WTC11 (cell line): ENCODE results near the gene OR1K1. TPM values are rescaled to one million over a fixed set of nuclear protein-coding genes. Genes with fewer than 3 reads are reported as not detected.

ENCODE experiments used
- ATAC-seq: fragments of 200-7000 bp; cut with Tn5 transposase; 2 replicates; pipeline ENCODE4 v1.10.0; 2021; ENCODE audit warnings: mild to moderate bottlenecking, moderate library complexity
- CTCF ChIA-PET: fragments of 300-600 bp; sonication (Branson Sonifier 250); formaldehyde crosslinking; loops from one replicate; lab custom pipeline; 2021; ENCODE audit warnings: antibody characterized with exemption; lab: Charles Lee
- POLR2A ChIA-PET: fragments of 350-600 bp; sonication (Branson Sonifier 250); formaldehyde crosslinking; loops from one replicate; lab custom pipeline; 2021; ENCODE audit warnings: antibody characterized with exemption; lab: Charles Lee
- DNase-seq: peaks from one replicate; pipeline ENCODE4 v3.0.0; 2021; ENCODE audit warnings: low spot score
- H3K27ac Mint-ChIP-seq: 2 replicates; pipeline ENCODE4 v1.8.0; 2021; ENCODE audit warnings: mixed read lengths
- H3K27me3 Mint-ChIP-seq: 2 replicates; pipeline ENCODE4 v1.8.0; 2021; ENCODE audit warnings: low read depth, mild to moderate bottlenecking, moderate library complexity, mixed read lengths
- H3K36me3 Mint-ChIP-seq: 2 replicates; pipeline ENCODE4 v1.8.0; 2021; ENCODE audit warnings: mixed read lengths
- H3K4me1 Mint-ChIP-seq: 2 replicates; pipeline ENCODE4 v1.8.0; 2022; ENCODE audit warnings: mixed read lengths
- H3K4me3 Mint-ChIP-seq: 2 replicates; pipeline ENCODE4 v1.8.0; 2021; ENCODE audit warnings: mild to moderate bottlenecking, moderate library complexity, mixed read lengths
- H3K9me3 Mint-ChIP-seq: 2 replicates; pipeline ENCODE4 v1.8.0; 2021; ENCODE audit warnings: mixed read lengths
- CDX4 ChIP-seq: fragments of 250-450 bp; sonication (Bioruptor Pico); IDR thresholded peaks from 2 replicates; pipeline ENCODE4 v1.9.0; 2021; ENCODE audit warnings: moderate library complexity, mild to moderate bottlenecking, inconsistent platforms, borderline replicate concordance
- CTCF ChIP-seq: fragments of 200-600 bp; IDR thresholded peaks from 2 replicates; pipeline ENCODE4 v1.8.0; 2022; ENCODE audit warnings: antibody characterized with exemption
- EMX1 ChIP-seq: fragments of 250-450 bp; sonication (Bioruptor Pico); IDR thresholded peaks from 2 replicates; pipeline ENCODE4 v1.8.0; 2021; ENCODE audit warnings: mild to moderate bottlenecking
- ERG ChIP-seq: fragments of 250-450 bp; sonication (Bioruptor Pico); IDR thresholded peaks from 2 replicates; pipeline ENCODE4 v1.8.0; 2021; ENCODE audit warnings: mild to moderate bottlenecking
- FOXK1 ChIP-seq: sonication (generic); formaldehyde crosslinking; IDR thresholded peaks from 2 replicates; pipeline ENCODE4 v1.8.0; 2022; ENCODE audit warnings: mild to moderate bottlenecking, moderate library complexity, missing genetic modification reagents
- FOXP1 ChIP-seq: sonication (generic); formaldehyde crosslinking; IDR thresholded peaks from 2 replicates; pipeline ENCODE4 v1.8.0; 2022; ENCODE audit warnings: missing genetic modification reagents, mild to moderate bottlenecking, moderate library complexity, borderline replicate concordance
- GTF2I ChIP-seq: fragments of 250-450 bp; sonication (Bioruptor Pico); conservative IDR thresholded peaks from 2 replicates; pipeline ENCODE4 v1.4.0; 2021; ENCODE audit warnings: mild to moderate bottlenecking
- NFYB ChIP-seq: sonication (generic); formaldehyde crosslinking; conservative IDR thresholded peaks from 2 replicates; pipeline ENCODE4 v1.8.0; 2022; ENCODE audit warnings: low read depth, missing genetic modification reagents
- PREB ChIP-seq: sonication (generic); formaldehyde crosslinking; IDR thresholded peaks from 2 replicates; pipeline ENCODE4 v1.8.1; 2022; ENCODE audit warnings: mild to moderate bottlenecking, missing genetic modification reagents, moderate library complexity, borderline replicate concordance
- RORB ChIP-seq: fragments of 250-450 bp; sonication (Bioruptor Pico); IDR thresholded peaks from 2 replicates; pipeline ENCODE4 v1.9.0; 2021; ENCODE audit warnings: mild to moderate bottlenecking
- SP1 ChIP-seq: sonication (generic); formaldehyde crosslinking; conservative IDR thresholded peaks from 2 replicates; pipeline ENCODE4 v1.8.1; 2022; ENCODE audit warnings: missing genetic modification reagents
- TEAD1 ChIP-seq: sonication (generic); formaldehyde crosslinking; IDR thresholded peaks from 2 replicates; pipeline ENCODE4 v1.8.0; 2022; ENCODE audit warnings: mild to moderate bottlenecking, missing genetic modification reagents
- USF2 ChIP-seq: sonication (generic); formaldehyde crosslinking; IDR thresholded peaks from 2 replicates; pipeline ENCODE4 v1.8.1; 2023; ENCODE audit warnings: mild to moderate bottlenecking, missing genetic modification reagents, moderate library complexity
- ZNF281 ChIP-seq: sonication (generic); formaldehyde crosslinking; IDR thresholded peaks from 2 replicates; pipeline ENCODE4 v1.8.0; 2023; ENCODE audit warnings: mild to moderate bottlenecking, missing genetic modification reagents
- ZNF671 ChIP-seq: fragments of 250-450 bp; sonication (Bioruptor Pico); IDR thresholded peaks from 2 replicates; pipeline ENCODE4 v1.8.0; 2021; ENCODE audit warnings: mild to moderate bottlenecking
- total RNA-seq: library from RNA; stranded (reverse); gene quantifications from 3 replicates; pipeline ENCODE4 v1.2.3, GENCODE V29; 2021

Gene OR1K1
- total RNA-seq, 1 experiment from 2014 or later: not detected

GRCh38 chr9:122789256-122790046 is 10.5 kb upstream of the OR1K1 start:
- CTCF ChIA-PET: interaction anchor here (1.3 kb wide), 1 partner anchor 291 kb away, joined by 3 read pairs; no protein-coding TSS in a partner anchor
- POLR2A ChIA-PET: no interaction called here
- Mint-ChIP-seq H3K4me1 (no peaks in the 10 kb centered on the region), H3K36me3 (peaks cover 19% of the 10 kb centered on the region), H3K9me3 (peaks cover 58% of the 10 kb centered on the region), H3K4me3 (no peak overlapping the region), H3K27me3 (peaks cover 4% of the 10 kb centered on the region; the same call in 1 of the 2 replicates), H3K27ac (no peak overlapping the region)
- DNase-seq (no peak), ATAC-seq (no peak)
- TF ChIP-seq GTF2I (CRISPR knock-in tag) (no peak), ZNF671 (no peak)

GRCh38 chr9:122791872-122792669 is 7.9 kb upstream of the OR1K1 start:
- DNase-seq: no peak
- no peaks in the 10 kb centered on the region for H3K4me1 Mint-ChIP-seq
- no peak overlapping the region for H3K4me3 Mint-ChIP-seq
- no peak overlapping the region for H3K27ac Mint-ChIP-seq
- CTCF ChIA-PET: no interaction called here
- H3K36me3 Mint-ChIP-seq: peaks cover 17% of the 10 kb centered on the region
- ATAC-seq: no peak
- peaks cover 63% of the 10 kb centered on the region for H3K9me3 Mint-ChIP-seq
- H3K27me3 Mint-ChIP-seq: peaks cover 9% of the 10 kb centered on the region; the same call in 1 of the 2 replicates
- TF ChIP-seq NFYB (CRISPR knock-in tag) (no peak), PREB (CRISPR knock-in tag) (no peak), USF2 (CRISPR knock-in tag) (no peak), CTCF (no peak), ZNF281 (CRISPR knock-in tag) (no peak), SP1 (CRISPR knock-in tag) (no peak), TEAD1 (CRISPR knock-in tag) (no peak), EMX1 (CRISPR knock-in tag) (no peak), FOXP1 (no peak), RORB (no peak), ERG (CRISPR knock-in tag) (no peak), CDX4 (no peak), FOXK1 (no peak)
- POLR2A ChIA-PET: no interaction called here
